ENCODE measurements around the gene PPP2CA.
A peak's percentile ranks its signal among the peaks of the same experiment; 100 is the strongest.
"Not testable (repeated sequence)": the region's sequence is repeated elsewhere in the genome, so short reads cannot be mapped to it uniquely, and the experiment has no call there.

The PPP2CA gene

DNA sequence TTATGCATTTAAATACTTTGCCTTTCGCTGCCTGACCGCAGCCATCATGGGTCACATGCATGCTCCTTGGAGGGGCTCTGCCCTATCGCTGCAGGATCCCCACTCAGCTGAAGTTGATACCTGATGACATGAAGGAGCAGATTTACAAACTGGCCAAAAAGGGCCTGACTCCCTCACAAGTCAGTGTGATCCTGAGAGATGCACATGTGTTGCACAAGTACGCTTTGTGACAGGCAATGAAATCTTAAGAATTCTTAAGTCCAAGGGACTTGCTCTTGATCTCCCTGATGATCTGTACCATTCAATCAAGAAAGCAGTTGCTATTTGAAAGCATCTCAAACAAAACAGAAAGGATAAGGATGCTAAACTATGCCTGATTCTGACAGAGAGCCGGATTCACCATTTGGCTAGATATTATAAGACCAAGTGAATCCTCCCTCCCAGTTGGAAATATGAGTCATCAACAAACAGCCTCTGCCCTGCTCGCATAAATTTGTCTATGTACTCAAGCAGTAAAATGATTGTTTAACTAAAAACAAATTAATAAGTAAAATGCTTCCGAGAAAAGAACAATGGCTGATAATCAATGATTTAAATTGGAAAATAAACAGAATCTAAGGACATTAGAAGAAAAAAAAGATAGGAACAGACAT is 41.6 kb upstream of the PPP2CA start:
- TF ChIP-seq CTCF (IDR thresholded peaks at IDR 0.05; ENCODE audit: low read depth, low read length): no peak
- H3K36me3 ChIP-seq: no peaks in the 10 kb centered on the region
- no peak overlapping the region for H3K4me3 ChIP-seq (ENCODE audit: low read depth, low read length)
- no peak for DNase-seq
- peaks cover 9% of the 10 kb centered on the region for H3K27me3 ChIP-seq
- H3K4me1 ChIP-seq: no peaks in the 10 kb centered on the region
- H3K9me3 ChIP-seq: peaks cover 2% of the 10 kb centered on the region; the same call in 1 of the 2 replicates

- Histone ChIP-seq H3K4me3 (ENCODE audit: low read depth, low read length) (no peak overlapping the region), H3K36me3 (no peaks in the 10 kb centered on the region), H3K9me3 (peaks cover 2% of the 10 kb centered on the region; the same call in 1 of the 2 replicates), H3K27me3 (peaks cover 9% of the 10 kb centered on the region), H3K4me1 (no peaks in the 10 kb centered on the region)
- no peak for DNase-seq
- no peak for TF ChIP-seq CTCF (IDR thresholded peaks at IDR 0.05; ENCODE audit: low read depth, low read length)
Observed at GRCh38 chr5:134263801-134264200, 37.9 kb upstream of the PPP2CA start.

GRCh38 chr5:134262629-134263028 is 36.8 kb upstream of the PPP2CA start:
- not testable (repeated sequence) for H3K4me1 ChIP-seq; H3K9me3 ChIP-seq; H3K4me3 ChIP-seq (ENCODE audit: low read depth, low read length); H3K27me3 ChIP-seq; H3K36me3 ChIP-seq
- DNase-seq: peak; percentile 43

DNA sequence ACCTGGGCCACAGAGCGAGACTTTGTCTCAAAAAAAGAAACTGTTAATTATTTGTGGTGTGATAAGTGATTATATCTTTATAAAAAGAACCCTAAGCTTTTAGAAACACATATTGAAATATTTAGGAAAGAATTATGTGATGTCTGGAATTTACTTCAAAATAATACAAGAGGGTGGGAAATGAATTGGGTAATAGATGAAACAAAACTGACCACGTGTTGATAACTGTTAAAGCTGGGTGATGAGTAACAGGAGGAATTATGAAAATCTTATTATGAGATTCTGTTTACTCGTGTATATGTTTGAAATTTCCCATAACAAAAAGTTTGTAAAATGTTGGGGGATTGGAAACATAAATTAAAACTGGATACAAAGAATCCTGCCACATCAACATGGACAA is 33.0 kb upstream of the PPP2CA start:
- no peaks in the 10 kb centered on the region for H3K36me3 ChIP-seq
- no peaks in the 10 kb centered on the region for H3K27me3 ChIP-seq
- DNase-seq: no peak
- no peak overlapping the region for H3K4me3 ChIP-seq (ENCODE audit: low read depth, low read length)
- no peak for TF ChIP-seq CTCF (IDR thresholded peaks at IDR 0.05; ENCODE audit: low read depth, low read length)
- no peaks in the 10 kb centered on the region for H3K9me3 ChIP-seq
- H3K4me1 ChIP-seq: no peaks in the 10 kb centered on the region

DNA sequence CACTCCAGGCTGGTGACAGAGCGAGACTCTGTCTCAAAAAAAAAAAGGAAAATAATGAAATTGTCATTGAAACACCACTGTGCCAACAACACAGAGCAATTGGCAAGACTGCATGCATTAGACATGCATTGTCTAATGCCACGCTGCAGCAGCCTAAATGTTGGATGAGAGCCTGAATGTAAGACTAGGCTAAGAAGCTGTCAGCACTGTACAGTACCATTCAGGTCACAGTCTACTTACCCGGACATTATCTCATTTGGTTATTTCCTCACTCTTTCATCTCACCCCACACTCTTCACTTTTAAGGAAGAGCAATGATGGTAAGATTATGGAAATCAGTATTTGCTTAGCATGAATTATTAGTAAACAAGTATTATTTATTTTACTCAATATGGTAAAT is 31.3 kb upstream of the PPP2CA start:
- no peak for TF ChIP-seq CTCF (IDR thresholded peaks at IDR 0.05; ENCODE audit: low read depth, low read length)
- Histone ChIP-seq H3K9me3 (no peaks in the 10 kb centered on the region), H3K27me3 (no peaks in the 10 kb centered on the region), H3K36me3 (no peaks in the 10 kb centered on the region), H3K4me1 (no peaks in the 10 kb centered on the region), H3K4me3 (ENCODE audit: low read depth, low read length) (no peak overlapping the region)
- no peak for DNase-seq

- no peaks in the 10 kb centered on the region for H3K27me3 ChIP-seq
- H3K4me1 ChIP-seq: no peaks in the 10 kb centered on the region
- no peaks in the 10 kb centered on the region for H3K36me3 ChIP-seq
- H3K4me3 ChIP-seq (ENCODE audit: low read depth, low read length): no peak overlapping the region
- no peaks in the 10 kb centered on the region for H3K9me3 ChIP-seq
- DNase-seq: no peak
- no peak for TF ChIP-seq CTCF (IDR thresholded peaks at IDR 0.05; ENCODE audit: low read depth, low read length)
Observed at GRCh38 chr5:134255418-134256150, 29.7 kb upstream of the PPP2CA start.

GRCh38 chr5:134253368-134254153 is 27.7 kb upstream of the PPP2CA start:
- not testable (repeated sequence) for H3K9me3 ChIP-seq; H3K36me3 ChIP-seq; H3K4me3 ChIP-seq (ENCODE audit: low read depth, low read length); H3K27me3 ChIP-seq; DNase-seq; H3K4me1 ChIP-seq

All from BE2C (cell line).